GM21576 (cell line): Measurements from ENCODE around the gene RPP38.

ENCODE experiments used
- ATAC-seq: cut with Tn5 transposase; IDR thresholded peaks from one replicate; pipeline ENCODE4 v1.9.1; 2021; ENCODE audit warnings: mild to moderate bottlenecking, moderate library complexity; ENCODE audit not compliant: unreplicated experiment

RPP38 gene, protein sequence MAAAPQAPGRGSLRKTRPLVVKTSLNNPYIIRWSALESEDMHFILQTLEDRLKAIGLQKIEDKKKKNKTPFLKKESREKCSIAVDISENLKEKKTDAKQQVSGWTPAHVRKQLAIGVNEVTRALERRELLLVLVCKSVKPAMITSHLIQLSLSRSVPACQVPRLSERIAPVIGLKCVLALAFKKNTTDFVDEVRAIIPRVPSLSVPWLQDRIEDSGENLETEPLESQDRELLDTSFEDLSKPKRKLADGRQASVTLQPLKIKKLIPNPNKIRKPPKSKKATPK

DNA sequence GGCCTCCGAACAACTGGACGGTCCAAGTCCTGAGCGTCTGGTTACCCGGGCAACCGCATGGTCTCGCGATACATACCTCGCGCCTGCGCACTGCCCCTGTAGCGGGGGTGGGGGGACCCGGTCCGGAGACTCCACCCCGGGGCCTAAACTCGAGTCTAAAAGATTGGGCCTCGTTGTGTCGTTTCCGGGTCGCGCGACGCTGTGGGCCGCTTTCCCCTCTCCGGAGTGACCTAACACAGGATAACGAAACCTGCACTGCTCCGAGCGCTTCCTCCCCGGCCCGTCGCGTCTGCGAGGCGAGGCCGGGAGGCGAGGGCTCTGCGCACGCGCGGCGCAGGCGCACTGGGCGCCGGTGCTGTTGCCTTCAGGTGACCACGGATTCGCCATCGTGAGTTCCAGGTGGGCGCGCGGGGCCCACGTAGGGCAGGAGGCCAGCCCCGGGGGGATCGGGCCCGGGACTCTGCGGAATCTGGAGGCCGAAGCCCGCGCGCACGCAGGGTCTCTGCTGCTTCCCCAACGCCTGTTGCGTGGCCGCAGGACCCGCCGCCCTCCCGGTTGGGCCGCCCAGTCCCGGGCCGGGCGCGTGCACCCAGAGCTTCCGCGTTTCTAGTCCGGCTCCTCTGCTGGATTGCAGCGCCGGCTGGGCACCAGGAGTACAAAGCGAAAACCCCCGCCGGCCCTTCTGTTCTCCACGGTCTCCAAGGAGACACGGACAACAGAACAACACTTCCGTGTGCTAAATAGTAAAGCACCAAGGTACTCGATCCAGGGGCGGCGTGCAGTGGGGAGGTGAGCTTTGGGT, at the start of gene RPP38:
TSS of gene RPP38 (plus strand) at position 345 of the 802 bp plus-strand sequence. CDS start 5,960 bp downstream, outside the sequence.
- peak; percentile 81 for ATAC-seq

DNA sequence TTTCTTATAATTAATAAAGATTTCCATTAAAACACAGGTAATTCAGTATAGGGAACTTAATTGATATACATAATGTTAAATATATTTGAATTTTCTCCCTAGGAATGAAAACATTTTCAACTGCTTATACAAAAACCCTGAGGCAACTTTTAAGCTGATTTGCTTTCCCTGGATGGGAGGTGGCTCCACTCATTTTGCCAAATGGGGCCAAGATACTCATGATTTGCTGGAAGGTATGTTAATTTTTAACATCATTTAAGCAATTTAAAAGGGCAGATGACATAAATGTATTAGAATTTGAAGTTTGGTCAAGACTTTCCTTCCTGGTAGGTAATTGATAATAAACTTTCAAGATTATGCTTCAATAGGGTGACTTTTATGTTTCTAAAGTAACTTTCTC, 47.6 kb upstream of the RPP38 start:
- ATAC-seq, result no peak

DNA sequence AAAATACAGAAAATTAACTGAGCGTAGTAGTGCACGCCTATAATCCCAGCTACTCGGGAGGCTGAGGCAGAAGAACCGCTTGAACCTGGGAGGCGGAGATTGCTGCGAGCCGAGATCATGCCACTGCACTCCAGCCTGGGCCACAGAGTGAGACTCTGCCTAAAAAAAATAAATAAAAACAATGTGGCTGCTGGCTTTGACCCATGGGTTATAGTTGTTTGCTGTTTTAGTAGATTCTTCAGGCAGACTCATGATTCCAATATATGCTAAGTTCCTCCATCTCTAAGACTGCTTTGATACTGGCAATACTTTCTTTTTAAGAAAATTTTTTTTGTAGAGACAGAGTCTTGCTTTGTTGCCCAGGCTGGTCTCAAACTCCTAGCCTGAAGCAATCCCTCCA, 45.0 kb upstream of the RPP38 start:
- no peak for ATAC-seq

DNA sequence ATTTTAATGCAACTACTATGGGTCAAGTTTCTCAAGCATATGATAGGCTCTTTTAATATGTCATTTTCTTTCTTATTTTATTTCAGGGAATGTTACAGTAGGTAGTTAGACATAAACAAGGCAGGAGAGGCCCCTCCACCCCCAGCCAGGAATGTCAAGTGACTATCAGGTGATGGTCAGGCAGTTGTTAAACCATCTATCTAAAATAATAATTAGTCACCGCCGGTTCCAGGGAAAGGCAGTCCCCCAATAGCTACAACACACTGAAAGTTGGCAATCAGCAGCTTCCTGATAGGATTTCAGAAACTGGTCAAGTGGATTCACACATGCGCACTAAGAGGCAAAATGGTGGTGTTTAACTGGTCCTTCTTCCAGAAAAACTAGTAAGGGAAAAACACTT, 44.1 kb upstream of the RPP38 start:
- no peak for ATAC-seq

DNA sequence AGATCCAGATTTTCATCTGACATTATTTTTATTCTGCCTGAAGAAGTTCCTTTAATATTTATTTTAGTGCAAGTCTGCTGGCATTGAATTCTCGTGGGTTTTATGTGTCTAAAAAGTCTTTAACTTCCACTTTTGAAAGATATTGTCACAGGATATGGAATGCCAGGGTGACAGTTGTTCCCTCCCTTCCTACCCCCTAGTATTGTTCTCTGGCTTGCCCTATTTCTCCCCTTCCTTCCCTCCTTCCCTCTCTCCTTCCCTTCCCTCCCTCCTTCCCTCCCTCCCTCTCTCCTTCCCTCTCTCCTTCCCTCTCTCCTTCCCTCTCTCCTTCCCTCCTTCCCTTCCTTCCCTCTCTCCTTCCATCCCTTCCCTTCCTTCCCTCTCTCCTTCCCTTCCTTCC, 38.5 kb upstream of the RPP38 start:
- no peak for ATAC-seq

DNA sequence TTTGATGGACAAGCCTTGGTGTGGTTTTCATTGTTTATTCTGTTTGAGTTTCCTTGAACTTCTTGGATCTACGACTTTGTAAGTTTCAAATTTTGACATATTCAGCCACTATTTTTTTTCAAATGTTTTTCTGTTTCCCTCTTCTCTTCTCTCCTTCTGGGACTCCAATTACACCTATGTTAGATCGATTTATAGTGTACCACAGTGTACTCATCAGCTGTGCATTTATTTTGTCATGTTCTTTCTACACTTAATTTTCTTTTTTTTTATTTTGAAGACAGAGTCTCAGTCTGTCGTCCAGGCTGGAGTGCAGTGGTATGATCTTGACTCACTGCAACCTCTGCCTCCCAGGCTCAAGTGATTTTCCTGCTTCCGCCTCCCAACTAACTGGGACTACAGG, 37.2 kb upstream of the RPP38 start:
- ATAC-seq, result no peak

DNA sequence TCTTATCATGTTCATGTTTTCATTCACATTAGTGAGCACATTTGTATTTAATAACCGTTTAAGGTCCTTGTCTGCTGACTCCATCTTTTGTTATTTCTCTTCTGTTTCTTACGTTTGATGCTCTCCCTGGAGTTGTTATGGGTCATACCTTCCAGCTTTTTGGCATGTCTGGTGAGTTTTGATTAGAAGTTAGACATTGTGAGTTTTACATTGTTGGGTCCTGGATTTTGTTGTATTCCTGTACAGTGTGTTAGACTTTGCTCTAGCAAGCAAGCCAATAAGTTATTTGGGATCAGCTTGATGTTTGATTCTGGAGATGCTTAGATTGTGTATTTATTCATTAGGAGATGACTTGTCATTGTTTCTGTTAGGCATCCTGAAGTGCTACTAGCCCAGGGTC, 36.5 kb upstream of the RPP38 start:
- no peak for ATAC-seq

DNA sequence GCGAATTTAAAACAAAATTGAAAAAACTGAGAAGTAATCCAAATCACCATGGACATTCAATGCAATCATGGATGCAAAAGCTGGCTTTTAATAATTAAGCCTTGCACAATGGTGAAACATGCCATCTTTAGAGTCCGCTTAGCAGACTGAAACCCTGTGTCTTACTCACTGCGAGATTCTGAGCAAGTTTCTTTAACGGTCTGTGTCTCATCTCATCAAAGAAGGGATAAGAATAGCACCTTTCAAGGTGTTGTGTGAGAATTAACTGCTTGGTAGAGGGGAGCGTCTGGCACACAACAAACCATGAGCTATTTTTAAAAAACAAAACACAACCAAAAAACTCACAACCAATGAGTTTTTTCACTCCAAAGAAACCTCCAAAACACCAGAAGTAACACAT, 30.0 kb upstream of the RPP38 start:
- ATAC-seq, result no peak

DNA sequence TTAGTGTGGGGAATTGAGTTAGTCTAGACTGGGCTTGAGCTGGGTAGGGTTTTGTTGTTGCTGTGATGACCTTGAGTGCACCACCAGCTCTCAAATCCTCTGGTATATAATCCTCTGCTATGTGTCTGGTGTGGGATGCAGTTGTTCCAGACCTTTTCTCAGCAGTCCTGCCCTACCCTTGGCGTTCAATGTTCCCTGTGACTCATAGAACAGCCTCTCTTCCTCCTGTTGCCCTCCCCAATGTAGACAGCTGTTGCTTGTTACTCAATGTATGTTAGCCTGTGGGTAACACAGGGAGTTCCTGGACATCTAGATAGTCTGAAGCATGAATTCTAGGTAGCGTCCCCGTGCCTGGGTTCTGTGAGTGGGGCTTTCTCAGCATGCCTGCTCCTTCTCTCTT, 28.4 kb upstream of the RPP38 start:
- ATAC-seq, result no peak

DNA sequence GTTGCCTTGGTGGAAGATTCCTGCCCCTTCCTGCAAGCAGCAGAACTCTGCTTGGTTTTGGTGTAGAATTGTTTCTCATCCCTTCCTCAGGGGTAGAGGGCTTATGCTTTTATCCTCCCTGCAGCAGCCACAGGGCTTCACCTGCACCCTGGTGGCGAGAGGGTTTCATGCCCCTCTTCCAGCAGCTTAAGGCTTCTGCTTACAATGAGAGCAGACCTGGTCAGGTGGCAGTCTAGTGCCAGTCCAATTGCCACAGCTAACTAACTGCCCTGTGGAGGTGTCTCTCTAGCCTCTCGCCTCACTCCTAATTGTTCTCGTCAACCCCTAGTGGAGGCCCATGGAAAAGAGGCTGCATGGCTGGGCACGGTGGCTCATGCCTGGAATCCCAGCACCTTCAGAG, 27.9 kb upstream of the RPP38 start:
- ATAC-seq, result no peak

DNA sequence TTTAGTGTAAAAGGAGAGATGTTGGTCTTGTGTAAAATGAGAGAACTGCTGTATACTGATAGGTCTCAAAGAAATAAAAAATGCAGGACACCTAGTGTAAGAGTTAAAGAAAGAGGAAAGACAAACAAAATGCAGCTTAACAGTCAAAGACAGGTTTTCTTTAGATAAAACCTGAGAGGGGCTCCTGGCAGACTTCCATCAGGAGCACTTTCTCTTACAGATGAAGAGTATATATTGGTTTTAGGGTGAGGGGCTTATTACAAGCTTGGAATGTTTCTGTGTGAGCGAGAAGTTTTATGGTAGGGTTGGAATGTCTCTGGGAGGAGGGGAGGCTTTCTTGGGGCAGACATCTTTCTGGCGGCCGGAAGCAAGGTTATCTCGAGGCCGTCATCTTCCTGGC, 24.8 kb upstream of the RPP38 start:
- no peak for ATAC-seq

DNA sequence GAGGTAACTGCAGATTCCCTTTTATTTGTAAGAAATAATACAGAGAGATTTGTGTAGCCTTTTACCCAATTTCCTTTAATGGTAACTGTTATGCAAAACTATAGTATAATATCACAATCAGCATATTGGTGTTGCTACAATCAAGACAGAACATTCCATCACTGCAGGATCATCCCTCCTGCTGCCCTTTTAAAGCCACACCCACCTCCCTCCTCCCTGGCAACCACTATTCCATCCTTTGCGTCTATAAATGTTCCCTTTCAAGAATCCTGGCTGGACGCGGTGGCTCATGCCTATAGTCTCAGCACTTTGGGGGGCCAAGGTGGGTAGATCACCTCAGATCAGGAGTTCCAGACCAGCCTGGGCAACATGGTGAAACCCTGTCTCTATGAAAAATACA, 21.7 kb upstream of the RPP38 start:
- no peak for ATAC-seq

DNA sequence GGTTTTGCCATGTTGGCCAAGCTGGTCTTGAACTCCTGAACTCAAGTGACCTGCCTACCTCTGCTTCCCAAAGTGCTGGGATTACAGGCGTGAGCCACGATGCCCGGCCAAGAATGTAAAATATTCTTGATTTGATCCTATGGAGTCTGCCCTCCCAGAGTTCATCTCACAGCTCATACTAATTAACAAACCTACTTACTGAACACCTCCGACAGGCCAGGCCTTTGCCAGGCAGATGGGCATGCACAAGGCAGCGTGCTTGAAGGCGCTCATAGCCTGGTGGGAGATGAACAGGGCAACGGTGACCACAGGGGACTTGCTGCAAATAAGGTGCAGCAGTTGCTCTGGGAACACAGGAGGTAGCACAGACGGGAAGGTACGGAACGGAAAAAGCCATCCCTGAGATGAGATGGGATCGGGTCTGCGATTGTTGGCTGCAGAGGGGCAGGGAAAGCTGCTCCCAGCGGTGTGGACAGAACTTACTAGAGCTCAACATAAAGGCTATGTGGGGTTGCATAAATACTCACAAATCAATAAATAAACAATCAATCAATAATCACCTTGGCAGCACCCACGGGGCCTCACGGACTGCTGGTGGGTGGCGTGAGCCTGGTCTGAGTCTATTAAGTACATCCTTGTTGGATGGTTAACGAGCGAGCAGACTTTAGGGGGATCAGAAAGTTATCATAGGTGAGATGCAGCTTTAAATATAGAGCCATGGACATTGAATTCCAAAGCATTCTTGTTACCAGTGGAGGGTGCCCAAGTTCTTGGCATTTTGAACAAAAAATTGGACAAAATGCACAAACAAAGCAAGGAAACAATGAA, 13.3 kb upstream of the RPP38 start:
- no peak for ATAC-seq

DNA sequence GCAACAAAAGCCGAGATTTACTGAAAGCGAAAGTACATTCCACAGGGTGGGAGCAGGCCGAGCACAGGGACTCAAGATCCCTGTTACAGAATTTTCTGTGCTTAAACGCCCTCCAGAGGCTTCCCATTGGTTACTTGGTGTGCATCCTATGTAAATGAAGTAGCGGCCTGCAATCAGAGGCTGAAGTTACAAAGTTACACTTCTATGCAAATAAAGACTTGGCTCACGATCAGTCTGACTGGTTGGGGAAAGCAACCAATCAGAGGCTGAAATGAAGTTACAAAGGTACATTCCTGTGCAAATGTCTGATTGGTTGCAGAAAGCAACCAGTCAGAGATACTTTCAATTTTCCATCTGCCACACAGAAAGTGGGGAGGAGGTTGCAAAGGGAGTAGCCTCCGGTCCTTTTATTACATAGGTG, 12.6 kb upstream of the RPP38 start:
- no peak for ATAC-seq

DNA sequence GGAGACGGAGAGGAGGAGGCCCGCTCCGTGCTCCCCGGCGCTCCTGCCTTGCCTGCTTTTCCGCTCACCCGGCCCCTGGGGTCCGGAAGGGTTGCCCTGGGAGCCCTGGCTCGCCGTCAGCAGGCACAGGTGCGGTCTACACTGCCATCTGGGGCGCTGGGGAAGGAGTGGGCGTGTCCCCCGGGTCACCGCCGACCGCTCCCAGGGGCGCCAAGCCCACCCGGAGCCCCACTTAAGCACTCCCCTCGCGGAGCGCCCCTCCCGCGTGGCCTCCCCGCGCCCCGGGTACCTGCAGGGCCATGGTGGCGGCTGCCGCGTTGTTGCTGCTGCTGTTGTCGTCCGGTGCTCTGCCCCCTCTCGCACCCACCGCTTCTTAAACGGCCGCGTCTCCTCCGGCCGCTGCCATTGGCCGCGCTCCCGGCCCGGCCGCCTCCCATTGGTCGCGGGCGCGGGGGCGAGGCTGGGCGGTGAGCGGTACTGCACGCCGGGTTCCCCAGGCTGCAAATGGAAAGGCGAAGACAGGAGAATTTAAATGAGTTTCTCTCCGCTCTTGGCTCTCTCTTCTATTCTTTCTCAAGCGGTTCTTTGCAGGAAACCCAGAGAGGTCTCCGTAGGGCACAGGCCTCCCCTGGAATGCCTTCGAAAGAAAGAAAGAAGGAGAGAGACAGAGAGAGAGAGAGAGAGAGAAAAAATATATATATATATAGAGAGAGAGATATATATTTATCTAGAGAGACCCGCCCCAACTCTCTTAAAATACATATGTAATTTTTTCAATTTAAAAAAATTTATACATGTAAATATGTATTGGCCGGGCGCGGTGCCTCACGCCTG, 8.5 kb upstream of the RPP38 start, which contains the start of gene ACBD7:
TSS of gene ACBD7 (minus strand) at position 349 of the 834 bp plus-strand sequence. CDS start at position 301, 48 bp downstream.
- peak; percentile 98 for ATAC-seq

DNA sequence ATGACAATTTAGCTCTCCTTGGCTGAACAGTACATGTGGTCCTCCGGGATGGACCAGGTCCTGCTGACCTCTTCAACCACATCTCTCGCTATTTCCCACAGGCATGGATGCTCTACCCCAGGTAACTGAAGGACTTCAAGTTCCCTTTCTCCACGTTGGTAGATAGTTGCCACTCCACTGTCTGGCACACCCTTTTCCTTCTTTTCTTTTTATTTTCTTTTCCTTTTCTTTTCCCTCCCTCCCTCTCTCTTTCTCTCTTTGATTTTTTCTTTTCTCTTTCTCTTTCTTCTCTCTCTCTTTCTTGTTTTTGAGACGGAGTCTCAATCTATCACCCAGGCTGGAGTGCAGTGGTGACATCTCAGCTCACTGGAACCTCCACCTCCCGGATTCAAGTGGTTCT, 5.7 kb upstream of the RPP38 start:
- ATAC-seq, result no peak

DNA sequence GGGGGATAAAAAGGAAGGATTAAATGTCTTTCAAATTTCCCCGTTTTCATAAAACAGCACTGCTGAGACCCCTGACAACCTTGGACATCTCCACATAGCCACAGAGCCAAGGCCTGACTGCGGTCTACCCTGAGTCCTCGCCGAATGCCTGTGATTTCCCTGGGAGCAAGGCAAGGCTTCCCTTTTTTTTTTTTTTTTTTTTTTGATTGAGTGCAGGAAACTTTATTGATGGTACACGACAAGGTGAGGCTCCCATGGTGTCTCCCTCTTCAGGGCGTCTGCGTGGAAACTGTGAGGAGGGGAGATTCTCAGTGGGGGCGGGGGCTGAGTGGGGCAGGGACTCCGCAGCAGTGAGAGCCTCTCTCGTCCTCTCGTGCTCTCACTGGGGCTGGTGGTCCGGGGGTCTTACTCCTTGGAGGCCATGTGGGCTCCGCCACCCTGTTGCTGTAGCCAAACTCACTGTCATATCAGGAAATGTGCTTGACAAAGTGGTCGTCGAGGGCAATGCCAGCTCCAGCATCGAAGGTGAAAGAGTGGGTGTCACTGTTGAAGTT, 4.2 kb upstream of the RPP38 start:
- ATAC-seq, result no peak

DNA sequence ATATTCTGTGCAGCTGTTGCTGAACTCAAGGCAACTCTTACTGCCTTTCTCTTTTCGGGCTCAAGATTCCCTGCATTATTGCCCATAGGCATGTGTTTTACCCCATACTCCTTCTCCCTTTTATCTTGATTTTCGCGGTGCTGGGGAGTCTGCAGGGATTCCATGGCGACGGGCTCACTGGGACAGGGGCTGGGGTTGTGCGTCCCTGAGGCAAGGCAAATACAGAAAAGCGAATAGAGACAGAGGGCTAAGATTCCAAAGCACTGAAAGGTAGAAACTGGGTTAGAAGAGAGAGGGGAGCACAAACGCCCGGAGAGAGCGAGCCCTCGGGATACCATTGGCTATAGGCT, 519 bp upstream of the RPP38 start:
- ATAC-seq, result peak; percentile 15

DNA sequence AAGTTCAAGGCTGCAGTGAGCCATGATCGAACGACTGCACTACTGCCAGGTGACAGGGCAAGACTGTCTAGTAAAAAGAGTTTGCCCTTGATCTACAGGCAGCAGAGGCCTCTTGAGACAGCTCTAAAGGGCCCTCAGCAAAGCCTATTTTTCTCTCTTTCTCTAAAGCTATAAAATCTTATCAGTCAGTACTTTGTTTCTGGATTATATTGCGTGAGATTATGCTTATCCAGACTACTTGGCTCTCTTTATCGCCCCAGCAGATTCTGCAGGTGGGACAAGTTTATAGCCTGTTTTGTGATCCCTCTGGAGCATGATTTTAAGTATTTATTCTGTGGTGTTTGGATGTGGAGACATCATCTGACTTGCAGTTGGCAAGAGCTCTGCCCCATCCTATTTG, 2.7 kb downstream of the RPP38 start:
- ATAC-seq, result no peak

DNA sequence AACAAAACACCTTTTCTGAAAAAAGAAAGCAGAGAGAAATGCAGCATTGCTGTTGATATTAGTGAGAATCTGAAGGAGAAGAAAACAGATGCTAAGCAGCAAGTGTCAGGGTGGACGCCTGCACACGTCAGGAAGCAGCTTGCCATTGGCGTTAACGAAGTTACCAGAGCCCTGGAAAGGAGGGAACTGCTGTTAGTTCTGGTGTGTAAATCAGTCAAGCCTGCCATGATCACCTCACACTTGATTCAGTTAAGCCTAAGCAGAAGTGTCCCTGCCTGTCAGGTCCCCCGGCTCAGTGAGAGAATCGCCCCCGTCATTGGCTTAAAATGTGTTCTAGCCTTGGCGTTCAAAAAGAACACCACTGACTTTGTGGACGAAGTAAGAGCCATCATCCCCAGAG, 6.4 kb downstream of the RPP38 start:
- no peak for ATAC-seq
